K562 (cell line): Measurements from ENCODE around the gene HOXB1. TPM values are rescaled to one million over a fixed set of nuclear protein-coding genes. Genes with fewer than 3 reads are reported as not detected.

Experiments
- HOXB6 ChIP-seq: fragments of 250-450 bp; sonication (Bioruptor Pico); IDR thresholded peaks from 2 replicates; pipeline ENCODE4 v1.5.1; 2022; ENCODE audit warnings: mild to moderate bottlenecking, borderline replicate concordance
- ILF3 ChIP-seq: fragments of 450-650 bp; IDR thresholded peaks from 2 replicates; pipeline ENCODE4 v1.6.1; 2018; ENCODE audit warnings: antibody characterized with exemption, mild to moderate bottlenecking, moderate library complexity, borderline replicate concordance
- MTA3 ChIP-seq: fragments of 450-650 bp; formaldehyde crosslinking; IDR thresholded peaks from 2 replicates; pipeline ENCODE4 v1.6.1; 2017; ENCODE audit warnings: mild to moderate bottlenecking, borderline replicate concordance
- NFATC3 ChIP-seq: fragments of 450-650 bp; IDR thresholded peaks from 2 replicates; pipeline ENCODE4 v1.6.1; 2017; ENCODE audit warnings: mild to moderate bottlenecking
- RHOXF2B ChIP-seq: fragments of 250-450 bp; sonication (Bioruptor Pico); conservative IDR thresholded peaks from 2 replicates; pipeline ENCODE4 v1.5.1; 2021
- SMARCA4 ChIP-seq: fragments of 450-650 bp; IDR thresholded peaks from 2 replicates; pipeline ENCODE4 v1.6.1; 2016
- TOE1 ChIP-seq, 2 experiments: fragments of 450-650 bp in 1 of 2; sonication (generic) in 1 of 2; formaldehyde crosslinking in 1 of 2; IDR thresholded peaks; 2 replicates each; pipeline versions ENCODE4 v1.7.1 to v1.8.0; 2016 to 2022; ENCODE audit warnings: borderline replicate concordance in 2 of 2, mild to moderate bottlenecking in 2 of 2, antibody characterized with exemption in 1 of 2, inconsistent platforms in 1 of 2, low read depth in 1 of 2, missing genetic modification reagents in 1 of 2, moderate library complexity in 1 of 2
- TRIM24 ChIP-seq, 2 experiments: fragments of 450-650 bp; IDR thresholded peaks; 2 replicates each; pipeline ENCODE4 v1.6.1; 2016
- ZNF146 ChIP-seq: IDR thresholded peaks from one replicate; pipeline ENCODE4 v1.6.1; 2018; ENCODE audit warnings: missing compliant biosample characterization; ENCODE audit not compliant: unreplicated experiment
- ZNF584 ChIP-seq: fragments of 200-800 bp; sonication (Bioruptor generic); IDR thresholded peaks from 2 replicates; pipeline ENCODE4 v1.6.1; 2016; ENCODE audit warnings: low read depth, mild to moderate bottlenecking, missing genetic modification characterization, missing compliant biosample characterization
- polyA plus RNA-seq, 8 experiments: library from polyadenylated mRNA; depleted of rRNA in 4 of 8; stranded (reverse) in 5 of 8; unstranded in 3 of 8; fragments of >200 nt; fragmentation: Nextera tagmentation in 2 of 8; fragmentation: Illumina TruSeq in 1 of 8; extraction: Ambion mirVana in 2 of 8; extraction: Trizol in 1 of 8; gene quantifications; 2 replicates each; pipeline versions ENCODE4 v1.2.1 to v1.2.3, GENCODE V29; 2011 to 2014; ENCODE audit warnings: inconsistent platforms in 1 of 8, missing spikeins in 1 of 8
- total RNA-seq, 7 experiments: library from RNA; depleted of rRNA in 6 of 7; stranded (reverse); fragments of >200 nt in 6 of 7; fragmentation: Illumina TruSeq in 2 of 7; extraction: Trizol in 2 of 7; gene quantifications; 2 replicates each; pipeline versions ENCODE4 v1.2.1 to v1.2.3, GENCODE V29; 2011 to 2021; ENCODE audit warnings: low replicate concordance in 1 of 7
- TF ChIP-seq, protein P1 (sequence below): sonication (generic); formaldehyde crosslinking; IDR thresholded peaks from 2 replicates; pipeline ENCODE4 v1.8.0; 2023; ENCODE audit warnings: missing genetic modification reagents, mild to moderate bottlenecking, borderline replicate concordance
- TF ChIP-seq, protein P2 (sequence below), 2 experiments: fragments of 450-650 bp in 1 of 2; sonication (generic) in 1 of 2; formaldehyde crosslinking; conservative IDR thresholded peaks; 2 replicates each; pipeline versions ENCODE4 v1.4.0 to v1.8.1; 2020 to 2022; ENCODE audit warnings: mild to moderate bottlenecking in 1 of 2, missing genetic modification reagents in 1 of 2
- TF ChIP-seq, protein P3 (sequence below): fragments of 250-450 bp; sonication (Bioruptor Pico); IDR thresholded peaks from 2 replicates; pipeline ENCODE4 v1.8.0; 2021; ENCODE audit warnings: moderate library complexity, mild to moderate bottlenecking, inconsistent platforms
- TF ChIP-seq, protein P4 (sequence below): fragments of 250-450 bp; sonication (Bioruptor Pico); IDR thresholded peaks from 2 replicates; pipeline ENCODE4 v1.4.0; 2020; ENCODE audit warnings: borderline replicate concordance

The HOXB1 gene
- total and polyA plus RNA-seq, 9 of the 15 experiments (the other 6 are each of a cell fraction or from before 2014, with no cell fraction given): 0.04 TPM; not detected in 8

DNA sequence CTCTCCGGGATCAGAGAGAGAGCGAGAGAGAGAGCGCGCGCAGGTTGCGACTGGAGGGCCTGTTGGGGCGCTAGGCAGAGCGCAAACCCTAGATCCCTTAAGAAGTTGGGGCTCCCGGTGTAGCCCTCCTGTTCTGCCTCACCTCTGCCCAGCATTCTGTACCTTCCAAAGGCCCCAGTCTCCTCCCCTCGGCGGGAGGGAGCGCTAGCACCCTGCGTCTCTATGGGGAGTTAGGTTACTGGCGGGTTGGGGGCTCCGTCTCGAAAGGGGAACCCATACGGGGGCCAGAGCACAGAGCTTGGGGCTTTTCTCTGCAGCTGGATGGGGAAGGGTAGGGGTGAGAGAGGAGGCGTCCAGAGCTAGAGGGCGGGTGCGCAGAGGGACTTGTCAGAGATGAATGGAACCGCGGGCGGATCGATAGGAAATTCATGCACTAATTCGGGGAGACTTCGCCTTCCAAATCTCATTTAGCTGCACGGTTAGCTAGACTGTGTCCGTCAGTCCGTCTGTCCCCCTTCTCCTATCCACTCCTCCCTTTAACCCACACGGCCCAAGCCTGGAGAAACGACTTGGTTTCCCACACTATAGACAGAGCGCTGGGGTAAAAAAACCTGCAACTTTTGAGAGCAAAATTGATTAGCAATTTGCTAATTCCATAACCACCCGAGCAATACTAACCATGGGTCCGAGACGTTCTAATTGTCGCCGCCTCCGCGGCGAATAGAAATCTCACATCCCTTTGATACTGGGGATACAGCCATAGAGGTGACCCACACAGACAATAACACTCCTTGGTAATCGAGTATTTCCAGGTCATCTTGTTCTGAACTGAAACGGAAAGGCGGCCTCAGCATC lies 48.0 kb upstream of the HOXB1 start (continued):
- no peak for TF ChIP-seq ILF3
- TF ChIP-seq MTA3: 0 out of 2 replicates have a peak, but pooled peaks have one; percentile 43
- TF ChIP-seq TRIM24 (IDR thresholded peaks at IDR 0.05): no peak
- no peak for TF ChIP-seq ZNF146
- TF ChIP-seq, protein P1, sequence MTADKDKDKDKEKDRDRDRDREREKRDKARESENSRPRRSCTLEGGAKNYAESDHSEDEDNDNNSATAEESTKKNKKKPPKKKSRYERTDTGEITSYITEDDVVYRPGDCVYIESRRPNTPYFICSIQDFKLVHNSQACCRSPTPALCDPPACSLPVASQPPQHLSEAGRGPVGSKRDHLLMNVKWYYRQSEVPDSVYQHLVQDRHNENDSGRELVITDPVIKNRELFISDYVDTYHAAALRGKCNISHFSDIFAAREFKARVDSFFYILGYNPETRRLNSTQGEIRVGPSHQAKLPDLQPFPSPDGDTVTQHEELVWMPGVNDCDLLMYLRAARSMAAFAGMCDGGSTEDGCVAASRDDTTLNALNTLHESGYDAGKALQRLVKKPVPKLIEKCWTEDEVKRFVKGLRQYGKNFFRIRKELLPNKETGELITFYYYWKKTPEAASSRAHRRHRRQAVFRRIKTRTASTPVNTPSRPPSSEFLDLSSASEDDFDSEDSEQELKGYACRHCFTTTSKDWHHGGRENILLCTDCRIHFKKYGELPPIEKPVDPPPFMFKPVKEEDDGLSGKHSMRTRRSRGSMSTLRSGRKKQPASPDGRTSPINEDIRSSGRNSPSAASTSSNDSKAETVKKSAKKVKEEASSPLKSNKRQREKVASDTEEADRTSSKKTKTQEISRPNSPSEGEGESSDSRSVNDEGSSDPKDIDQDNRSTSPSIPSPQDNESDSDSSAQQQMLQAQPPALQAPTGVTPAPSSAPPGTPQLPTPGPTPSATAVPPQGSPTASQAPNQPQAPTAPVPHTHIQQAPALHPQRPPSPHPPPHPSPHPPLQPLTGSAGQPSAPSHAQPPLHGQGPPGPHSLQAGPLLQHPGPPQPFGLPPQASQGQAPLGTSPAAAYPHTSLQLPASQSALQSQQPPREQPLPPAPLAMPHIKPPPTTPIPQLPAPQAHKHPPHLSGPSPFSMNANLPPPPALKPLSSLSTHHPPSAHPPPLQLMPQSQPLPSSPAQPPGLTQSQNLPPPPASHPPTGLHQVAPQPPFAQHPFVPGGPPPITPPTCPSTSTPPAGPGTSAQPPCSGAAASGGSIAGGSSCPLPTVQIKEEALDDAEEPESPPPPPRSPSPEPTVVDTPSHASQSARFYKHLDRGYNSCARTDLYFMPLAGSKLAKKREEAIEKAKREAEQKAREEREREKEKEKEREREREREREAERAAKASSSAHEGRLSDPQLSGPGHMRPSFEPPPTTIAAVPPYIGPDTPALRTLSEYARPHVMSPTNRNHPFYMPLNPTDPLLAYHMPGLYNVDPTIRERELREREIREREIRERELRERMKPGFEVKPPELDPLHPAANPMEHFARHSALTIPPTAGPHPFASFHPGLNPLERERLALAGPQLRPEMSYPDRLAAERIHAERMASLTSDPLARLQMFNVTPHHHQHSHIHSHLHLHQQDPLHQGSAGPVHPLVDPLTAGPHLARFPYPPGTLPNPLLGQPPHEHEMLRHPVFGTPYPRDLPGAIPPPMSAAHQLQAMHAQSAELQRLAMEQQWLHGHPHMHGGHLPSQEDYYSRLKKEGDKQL (CRISPR knock-in tag): no peak
- TF ChIP-seq, protein P2, sequence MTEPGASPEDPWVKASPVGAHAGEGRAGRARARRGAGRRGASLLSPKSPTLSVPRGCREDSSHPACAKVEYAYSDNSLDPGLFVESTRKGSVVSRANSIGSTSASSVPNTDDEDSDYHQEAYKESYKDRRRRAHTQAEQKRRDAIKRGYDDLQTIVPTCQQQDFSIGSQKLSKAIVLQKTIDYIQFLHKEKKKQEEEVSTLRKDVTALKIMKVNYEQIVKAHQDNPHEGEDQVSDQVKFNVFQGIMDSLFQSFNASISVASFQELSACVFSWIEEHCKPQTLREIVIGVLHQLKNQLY (CRISPR knock-in tag; conservative IDR thresholded peaks at IDR 0.05): 0 out of 4 replicates have a peak, but pooled peaks of 1 of the 2 experiments have one; percentile 45
- 0 out of 2 replicates have a peak, but pooled peaks have one; percentile 9 for TF ChIP-seq SMARCA4
- no peak for TF ChIP-seq RHOXF2B (CRISPR knock-in tag)
- TF ChIP-seq NFATC3: no peak
- no peak for TF ChIP-seq HOXB6 (CRISPR knock-in tag)
- TF ChIP-seq, protein P3, sequence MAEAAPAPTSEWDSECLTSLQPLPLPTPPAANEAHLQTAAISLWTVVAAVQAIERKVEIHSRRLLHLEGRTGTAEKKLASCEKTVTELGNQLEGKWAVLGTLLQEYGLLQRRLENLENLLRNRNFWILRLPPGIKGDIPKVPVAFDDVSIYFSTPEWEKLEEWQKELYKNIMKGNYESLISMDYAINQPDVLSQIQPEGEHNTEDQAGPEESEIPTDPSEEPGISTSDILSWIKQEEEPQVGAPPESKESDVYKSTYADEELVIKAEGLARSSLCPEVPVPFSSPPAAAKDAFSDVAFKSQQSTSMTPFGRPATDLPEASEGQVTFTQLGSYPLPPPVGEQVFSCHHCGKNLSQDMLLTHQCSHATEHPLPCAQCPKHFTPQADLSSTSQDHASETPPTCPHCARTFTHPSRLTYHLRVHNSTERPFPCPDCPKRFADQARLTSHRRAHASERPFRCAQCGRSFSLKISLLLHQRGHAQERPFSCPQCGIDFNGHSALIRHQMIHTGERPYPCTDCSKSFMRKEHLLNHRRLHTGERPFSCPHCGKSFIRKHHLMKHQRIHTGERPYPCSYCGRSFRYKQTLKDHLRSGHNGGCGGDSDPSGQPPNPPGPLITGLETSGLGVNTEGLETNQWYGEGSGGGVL (CRISPR knock-in tag): no peak
- TF ChIP-seq, protein P4, sequence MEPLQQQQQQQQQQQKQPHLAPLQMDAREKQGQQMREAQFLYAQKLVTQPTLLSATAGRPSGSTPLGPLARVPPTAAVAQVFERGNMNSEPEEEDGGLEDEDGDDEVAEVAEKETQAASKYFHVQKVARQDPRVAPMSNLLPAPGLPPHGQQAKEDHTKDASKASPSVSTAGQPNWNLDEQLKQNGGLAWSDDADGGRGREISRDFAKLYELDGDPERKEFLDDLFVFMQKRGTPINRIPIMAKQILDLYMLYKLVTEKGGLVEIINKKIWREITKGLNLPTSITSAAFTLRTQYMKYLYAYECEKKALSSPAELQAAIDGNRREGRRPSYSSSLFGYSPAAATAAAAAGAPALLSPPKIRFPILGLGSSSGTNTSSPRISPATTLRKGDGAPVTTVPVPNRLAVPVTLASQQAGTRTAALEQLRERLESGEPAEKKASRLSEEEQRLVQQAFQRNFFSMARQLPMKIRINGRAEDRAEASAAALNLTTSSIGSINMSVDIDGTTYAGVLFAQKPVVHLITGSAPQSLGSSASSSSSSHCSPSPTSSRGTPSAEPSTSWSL (CRISPR knock-in tag): no peak
- no peak for TF ChIP-seq TOE1 (IDR thresholded peaks at IDR 0.05; ENCODE audit: borderline replicate concordance)
- TF ChIP-seq TOE1 (CRISPR knock-in tag; IDR thresholded peaks at IDR 0.05; ENCODE audit: borderline replicate concordance, low read depth): no peak
- TF ChIP-seq ZNF584 (CRISPR knock-in tag): no peak
